Coronary artery (tissue), 2 donors: ENCODE data around the gene FBXL13.
"Not testable (repeated sequence)": the region's sequence is repeated elsewhere in the genome, so short reads cannot be mapped to it uniquely, and the experiment has no call there.

ENCODE experiments used
- DNase-seq: peaks from one replicate; pipeline ENCODE4 v3.0.0-alpha.2; 2017; ENCODE audit warnings: low spot score
- H3K27ac ChIP-seq, 2 donors: fragments of 200-600 bp; sonication (generic); one replicate each; pipeline ENCODE4 v1.5.1; 2016 to 2019
- H3K4me3 ChIP-seq: fragments of 200-600 bp; sonication (generic); 2 replicates; pipeline ENCODE4 v1.5.1; 2016; ENCODE audit warnings: mild to moderate bottlenecking, moderate library complexity
- TF ChIP-seq, protein P1 (sequence below): fragments of 200-600 bp; sonication (generic); IDR thresholded peaks from one replicate; pipeline ENCODE4 v1.5.1; 2019; ENCODE audit warnings: antibody characterized with exemption

Gene FBXL13

DNA sequence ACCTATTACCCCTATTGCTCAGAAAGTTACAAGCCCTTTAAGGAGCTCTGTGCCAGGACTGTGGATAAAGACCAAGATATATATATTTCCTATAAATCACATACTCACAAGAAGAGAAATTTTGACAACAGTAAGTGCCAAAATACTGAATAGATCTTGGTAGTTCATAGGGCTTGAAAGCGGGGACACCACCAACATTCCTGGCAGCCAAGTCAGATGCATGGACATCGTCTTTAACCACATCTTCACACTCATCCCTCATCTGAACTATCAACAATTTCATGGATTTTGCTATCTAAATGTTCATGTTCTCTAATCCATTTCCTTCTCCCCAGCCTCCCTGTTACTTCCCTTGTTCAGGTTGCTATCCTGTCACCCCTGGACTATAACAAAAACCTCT is 229.2 kb downstream of the FBXL13 start:
- Histone ChIP-seq H3K27ac (no peak overlapping the region), H3K4me3 (no peak overlapping the region)
- no peak for DNase-seq
- TF ChIP-seq, protein P1, sequence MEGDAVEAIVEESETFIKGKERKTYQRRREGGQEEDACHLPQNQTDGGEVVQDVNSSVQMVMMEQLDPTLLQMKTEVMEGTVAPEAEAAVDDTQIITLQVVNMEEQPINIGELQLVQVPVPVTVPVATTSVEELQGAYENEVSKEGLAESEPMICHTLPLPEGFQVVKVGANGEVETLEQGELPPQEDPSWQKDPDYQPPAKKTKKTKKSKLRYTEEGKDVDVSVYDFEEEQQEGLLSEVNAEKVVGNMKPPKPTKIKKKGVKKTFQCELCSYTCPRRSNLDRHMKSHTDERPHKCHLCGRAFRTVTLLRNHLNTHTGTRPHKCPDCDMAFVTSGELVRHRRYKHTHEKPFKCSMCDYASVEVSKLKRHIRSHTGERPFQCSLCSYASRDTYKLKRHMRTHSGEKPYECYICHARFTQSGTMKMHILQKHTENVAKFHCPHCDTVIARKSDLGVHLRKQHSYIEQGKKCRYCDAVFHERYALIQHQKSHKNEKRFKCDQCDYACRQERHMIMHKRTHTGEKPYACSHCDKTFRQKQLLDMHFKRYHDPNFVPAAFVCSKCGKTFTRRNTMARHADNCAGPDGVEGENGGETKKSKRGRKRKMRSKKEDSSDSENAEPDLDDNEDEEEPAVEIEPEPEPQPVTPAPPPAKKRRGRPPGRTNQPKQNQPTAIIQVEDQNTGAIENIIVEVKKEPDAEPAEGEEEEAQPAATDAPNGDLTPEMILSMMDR: no peak

DNA sequence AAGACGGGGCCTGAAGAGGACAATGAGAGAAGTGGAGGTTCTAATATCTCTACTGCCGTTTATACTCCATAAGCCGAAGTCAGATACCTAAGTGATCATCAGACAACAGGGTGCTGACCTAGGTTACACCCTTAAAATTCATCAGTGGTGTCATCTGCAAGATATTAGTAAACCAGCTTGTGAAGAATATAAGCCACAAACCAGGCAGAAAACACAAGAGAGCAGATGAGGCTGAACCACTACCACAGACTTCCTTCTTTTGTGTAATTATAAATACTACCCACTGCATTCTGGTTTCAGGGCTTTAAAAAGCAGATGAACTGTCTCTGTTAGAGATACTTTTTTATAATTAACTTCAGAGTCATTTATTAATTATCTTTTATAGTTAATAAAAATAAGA is 230.7 kb downstream of the FBXL13 start:
- H3K4me3 ChIP-seq: no peak overlapping the region
- no peak for DNase-seq
- H3K27ac ChIP-seq: no peak overlapping the region
- TF ChIP-seq, protein P1: no peak

DNA sequence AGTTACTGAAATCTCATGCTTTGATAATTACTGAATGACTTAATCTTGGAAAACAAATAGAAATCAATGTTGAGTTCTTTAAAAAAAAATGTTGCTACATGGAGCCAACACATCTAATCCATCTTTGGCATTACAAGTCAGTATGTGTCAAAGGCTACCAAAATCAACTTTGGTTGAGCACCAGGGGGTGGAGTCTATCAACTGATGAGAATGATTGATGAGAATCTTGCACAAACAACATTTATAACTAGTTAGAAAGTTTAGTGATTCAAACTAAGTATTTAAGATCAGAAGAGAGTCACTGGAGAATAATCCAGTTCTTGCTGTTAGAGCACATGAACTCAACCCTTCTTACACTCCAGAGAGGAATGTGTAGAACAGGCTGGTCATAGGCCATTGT is 232.3 kb downstream of the FBXL13 start:
- TF ChIP-seq, protein P1: no peak
- no peak overlapping the region for H3K4me3 ChIP-seq
- no peak overlapping the region for H3K27ac ChIP-seq
- no peak for DNase-seq

DNA sequence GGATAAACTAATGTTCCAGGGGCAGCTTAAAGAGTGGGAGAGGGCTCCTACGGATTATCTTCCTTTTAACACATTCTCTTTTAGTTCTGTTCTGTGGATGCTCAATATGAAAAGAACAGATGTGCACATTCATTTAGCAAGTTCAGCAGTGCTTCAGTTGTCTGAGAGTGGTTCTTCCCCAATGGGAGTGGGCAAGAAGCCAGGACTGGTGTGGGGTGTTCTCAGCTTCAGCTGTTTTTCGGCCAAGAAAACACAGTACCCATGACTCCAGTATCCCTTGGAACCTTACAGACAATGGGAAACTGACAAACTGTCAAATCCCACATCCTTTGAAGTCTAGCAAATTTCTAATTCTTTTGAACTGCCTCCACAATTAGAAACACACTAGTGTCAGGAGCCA is 233.3 kb downstream of the FBXL13 start:
- TF ChIP-seq, protein P1: no peak
- DNase-seq: no peak
- no peak overlapping the region for H3K4me3 ChIP-seq
- no peak overlapping the region for H3K27ac ChIP-seq

DNA sequence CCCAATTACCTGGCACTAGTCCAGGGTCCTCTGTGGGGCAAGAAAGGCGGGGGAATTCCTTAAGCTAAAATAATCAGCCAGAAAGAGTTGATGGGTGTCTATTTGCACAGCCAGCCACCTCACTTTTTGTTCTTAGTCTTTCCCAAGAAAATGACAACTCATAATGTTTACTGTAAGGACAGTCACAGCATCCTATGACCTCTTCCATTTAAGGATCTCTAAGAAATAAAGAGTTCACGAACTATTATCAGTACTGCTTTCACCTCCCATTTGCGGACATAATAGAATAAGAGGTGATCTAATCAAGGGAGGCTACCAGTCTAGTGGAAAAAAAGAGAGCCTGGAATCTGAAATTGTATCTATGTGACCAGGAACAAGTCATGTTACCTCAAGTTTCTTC is 234.2 kb downstream of the FBXL13 start:
- Histone ChIP-seq H3K4me3 (no peak overlapping the region), H3K27ac (no peak overlapping the region)
- TF ChIP-seq, protein P1: no peak
- no peak for DNase-seq

DNA sequence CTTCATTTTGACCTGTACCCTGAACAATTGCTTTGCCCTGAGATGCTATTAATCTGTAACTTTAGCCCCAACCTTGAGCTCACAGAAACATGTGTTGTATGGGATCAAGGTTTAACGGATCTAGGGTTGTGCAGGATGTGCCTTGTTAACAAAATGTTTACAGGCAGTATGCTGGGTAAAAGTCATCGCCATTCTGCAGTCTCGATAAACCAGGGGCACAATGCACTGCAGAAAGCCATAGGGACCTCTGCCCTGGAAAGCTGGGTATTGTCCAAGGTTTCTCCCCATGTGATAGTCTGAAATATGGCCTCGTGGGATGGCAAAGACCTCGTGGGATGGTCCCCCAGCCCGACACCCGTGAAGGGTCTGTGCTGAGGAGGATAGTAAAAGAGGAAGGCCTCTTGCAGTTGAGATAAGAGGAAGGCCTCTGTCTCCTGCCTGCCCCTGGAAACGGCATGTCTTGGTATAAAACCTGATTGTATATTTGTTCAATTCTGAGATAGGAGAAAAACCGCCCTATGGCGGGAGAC is 236.0 kb downstream of the FBXL13 start:
- H3K4me3 ChIP-seq, DNase-seq, H3K27ac ChIP-seq: not testable (repeated sequence)

DNA sequence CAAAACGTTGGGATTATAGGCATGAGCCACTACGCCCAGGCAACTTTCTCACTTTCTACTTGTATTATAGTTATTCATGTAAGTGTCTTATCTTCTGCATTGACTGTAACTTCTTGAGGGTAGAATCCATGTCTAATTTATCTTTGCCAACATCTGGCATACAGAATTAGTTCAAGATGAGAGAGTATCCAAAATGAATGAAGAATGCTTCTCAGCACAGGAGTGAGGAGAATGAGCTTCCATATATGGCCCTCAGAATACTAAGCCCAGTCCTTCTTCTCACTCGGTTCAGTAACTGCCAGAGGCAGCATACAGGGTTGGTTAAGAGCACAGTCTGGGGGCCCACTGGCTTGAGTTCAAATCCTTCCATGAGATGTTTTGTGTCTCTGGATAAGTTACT is 236.8 kb downstream of the FBXL13 start:
- no peak overlapping the region for H3K4me3 ChIP-seq
- H3K27ac ChIP-seq: peak overlapping the region in 1 of 2 donors; percentile 16
- TF ChIP-seq, protein P1: no peak
- DNase-seq: no peak

DNA sequence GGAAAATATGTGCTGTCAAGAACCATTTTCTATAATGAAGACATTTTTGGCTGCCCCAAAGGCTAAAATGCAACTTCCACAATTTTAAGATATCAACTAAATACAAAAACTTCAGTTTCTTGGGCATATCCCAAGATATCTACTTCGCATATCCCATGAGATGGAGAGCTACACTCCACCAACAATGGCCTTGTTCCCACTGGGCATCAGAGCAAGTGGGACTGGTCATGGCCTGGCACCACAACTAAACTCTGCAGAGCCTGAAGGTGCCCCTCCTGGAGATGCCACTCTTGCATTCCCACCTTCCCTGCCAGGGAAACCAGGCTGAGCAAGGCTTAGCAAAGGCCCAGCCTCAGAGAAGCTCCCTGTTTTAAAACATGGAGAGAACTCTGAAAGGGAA is 237.6 kb downstream of the FBXL13 start:
- no peak for DNase-seq
- peak overlapping the region; percentile 16 to 35 for H3K27ac ChIP-seq
- no peak overlapping the region for H3K4me3 ChIP-seq
- TF ChIP-seq, protein P1: no peak
